Fibroblast of lung (primary cell): ENCODE measurements around the gene TBC1D14. TPM values are rescaled to one million over a fixed set of nuclear protein-coding genes. Genes with fewer than 3 reads are reported as not detected.

Source experiments
- DNase-seq, 2 donors: peaks; one replicate each; pipeline versions ENCODE4 v3.0.0 to v3.0.0-alpha.2; 2010; ENCODE audit warnings: low read depth in 2 of 2
- H2AFZ ChIP-seq: 2 replicates; pipeline ENCODE4 v1.5.1; 2012; ENCODE audit warnings: low read length, control low read depth, inconsistent platforms
- H3K27ac ChIP-seq: 2 replicates; pipeline ENCODE4 v1.5.1; 2011; ENCODE audit warnings: low read length, control low read depth; ENCODE audit not compliant: insufficient read depth
- H3K27me3 ChIP-seq: 2 replicates; pipeline ENCODE4 v1.5.1; 2011; ENCODE audit warnings: mild to moderate bottlenecking, low read length; ENCODE audit not compliant: control insufficient read depth, insufficient read depth
- H3K36me3 ChIP-seq: 2 replicates; pipeline ENCODE4 v1.5.1; 2011; ENCODE audit warnings: low read length; ENCODE audit not compliant: control insufficient read depth, insufficient read depth
- H3K4me1 ChIP-seq: 2 replicates; pipeline ENCODE4 v1.5.1; 2011; ENCODE audit warnings: low read length; ENCODE audit not compliant: control insufficient read depth, insufficient read depth; ENCODE audit errors: extremely low read depth
- H3K4me2 ChIP-seq: 2 replicates; pipeline ENCODE4 v1.5.1; 2011; ENCODE audit warnings: low read length, control low read depth; ENCODE audit not compliant: insufficient read depth; ENCODE audit errors: extremely low read depth
- H3K4me3 ChIP-seq, 4 experiments: fragments of 200-600 bp in 1 of 4; sonication (generic) in 1 of 4; replicated peaks in 1 of 4; 2 replicates each; pipeline ENCODE4 v1.5.1; 2011 to 2016; ENCODE audit warnings: low read length in 4 of 4, low read depth in 3 of 4, mild to moderate bottlenecking in 3 of 4, control low read depth in 2 of 4, inconsistent platforms in 1 of 4, mixed read lengths in 1 of 4; ENCODE audit not compliant: insufficient read depth in 1 of 4; ENCODE audit errors: control extremely low read depth in 1 of 4
- H3K79me2 ChIP-seq: 2 replicates; pipeline ENCODE4 v1.5.1; 2012; ENCODE audit warnings: mild to moderate bottlenecking, low read length, inconsistent platforms; ENCODE audit not compliant: control insufficient read depth, insufficient read depth
- H3K9ac ChIP-seq: 2 replicates; pipeline ENCODE4 v1.5.1; 2011; ENCODE audit warnings: mild to moderate bottlenecking, low read length, control low read depth; ENCODE audit not compliant: insufficient read depth
- H3K9me3 ChIP-seq: 2 replicates; pipeline ENCODE4 v1.5.1; 2012; ENCODE audit warnings: low read depth, low read length; ENCODE audit not compliant: control insufficient read depth, insufficient read depth
- H4K20me1 ChIP-seq: 2 replicates; pipeline ENCODE4 v1.5.1; 2011; ENCODE audit warnings: low read length; ENCODE audit not compliant: control insufficient read depth, insufficient read depth; ENCODE audit errors: extremely low read depth
- EZH2 ChIP-seq: IDR thresholded peaks from 2 replicates; pipeline ENCODE4 v1.5.1; 2012; ENCODE audit warnings: low read length, control low read depth, mild to moderate bottlenecking; ENCODE audit errors: missing control alignments
- polyA plus RNA-seq, 2 donors: library from polyadenylated mRNA; depleted of rRNA in 1 of 2; stranded (reverse) in 1 of 2; unstranded in 1 of 2; fragments of >200 nt; gene quantifications; 2 replicates each; pipeline ENCODE4 v1.2.1, GENCODE V29; 2011 to 2012; ENCODE audit warnings: missing spikeins in 1 of 2
- total RNA-seq: library from RNA; depleted of rRNA; stranded (reverse); fragments of >200 nt; gene quantifications from 2 replicates; pipeline ENCODE4 v1.2.1, GENCODE V29; 2014
- TF ChIP-seq, protein P1 (sequence below), 2 donors: IDR thresholded peaks in 1 of 2; conservative IDR thresholded peaks in 1 of 2; 1 replicate in 1 of 2; 2 replicates in 1 of 2; pipeline ENCODE4 v1.5.1; 2011 to 2012; ENCODE audit warnings: low read length in 2 of 2, control low read depth in 1 of 2, inconsistent platforms in 1 of 2, low read depth in 1 of 2, mild to moderate bottlenecking in 1 of 2

TBC1D14 gene
- total and polyA plus RNA-seq, 2 donors (not counting 1 experiment from before 2014, with no cell fraction given) = 26.9 to 37.7 TPM

DNA sequence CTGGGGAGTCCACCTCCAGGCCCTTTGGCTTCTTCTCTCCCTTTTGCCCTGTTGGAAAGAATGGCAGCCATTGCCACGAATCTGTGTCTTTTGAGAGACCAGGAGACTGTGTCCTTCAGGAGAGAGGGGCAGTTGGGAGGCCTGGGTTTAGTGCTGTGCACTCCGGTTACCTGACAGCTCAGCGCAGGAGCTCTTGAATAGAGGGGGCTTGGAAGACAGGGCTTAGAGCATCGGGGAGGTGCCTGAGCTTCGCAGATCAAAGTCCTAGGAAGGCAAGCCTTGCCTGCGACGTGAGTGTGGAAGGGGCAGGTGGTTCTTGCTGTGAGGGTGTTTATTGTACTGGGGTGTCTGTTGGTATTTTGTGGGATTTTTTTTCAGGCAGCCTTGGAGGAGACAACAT, 91.6 kb downstream of the TBC1D14 start:
- H2AFZ ChIP-seq = no peak overlapping the region
- no peaks in the 10 kb centered on the region for H3K9me3 ChIP-seq
- no peak overlapping the region for H3K27ac ChIP-seq
- TF ChIP-seq EZH2 = no peak
- TF ChIP-seq, protein P1, sequence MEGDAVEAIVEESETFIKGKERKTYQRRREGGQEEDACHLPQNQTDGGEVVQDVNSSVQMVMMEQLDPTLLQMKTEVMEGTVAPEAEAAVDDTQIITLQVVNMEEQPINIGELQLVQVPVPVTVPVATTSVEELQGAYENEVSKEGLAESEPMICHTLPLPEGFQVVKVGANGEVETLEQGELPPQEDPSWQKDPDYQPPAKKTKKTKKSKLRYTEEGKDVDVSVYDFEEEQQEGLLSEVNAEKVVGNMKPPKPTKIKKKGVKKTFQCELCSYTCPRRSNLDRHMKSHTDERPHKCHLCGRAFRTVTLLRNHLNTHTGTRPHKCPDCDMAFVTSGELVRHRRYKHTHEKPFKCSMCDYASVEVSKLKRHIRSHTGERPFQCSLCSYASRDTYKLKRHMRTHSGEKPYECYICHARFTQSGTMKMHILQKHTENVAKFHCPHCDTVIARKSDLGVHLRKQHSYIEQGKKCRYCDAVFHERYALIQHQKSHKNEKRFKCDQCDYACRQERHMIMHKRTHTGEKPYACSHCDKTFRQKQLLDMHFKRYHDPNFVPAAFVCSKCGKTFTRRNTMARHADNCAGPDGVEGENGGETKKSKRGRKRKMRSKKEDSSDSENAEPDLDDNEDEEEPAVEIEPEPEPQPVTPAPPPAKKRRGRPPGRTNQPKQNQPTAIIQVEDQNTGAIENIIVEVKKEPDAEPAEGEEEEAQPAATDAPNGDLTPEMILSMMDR (conservative IDR thresholded peaks at IDR 0.05 in 1 of 2, IDR thresholded peaks at IDR 0.05 in 1 of 2; ENCODE audit: low read depth in 1 of 2, low read length in 2 of 2) = no peak
- no peaks in the 10 kb centered on the region for H3K27me3 ChIP-seq
- no peaks in the 10 kb centered on the region for H3K79me2 ChIP-seq
- no peak overlapping the region for H3K4me2 ChIP-seq
- no peaks in the 10 kb centered on the region for H4K20me1 ChIP-seq
- H3K9ac ChIP-seq = no peak overlapping the region
- no peak for DNase-seq
- H3K4me1 ChIP-seq = no peaks in the 10 kb centered on the region
- peaks cover 13% of the 10 kb centered on the region for H3K36me3 ChIP-seq
- H3K4me3 ChIP-seq = no peak overlapping the region

DNA sequence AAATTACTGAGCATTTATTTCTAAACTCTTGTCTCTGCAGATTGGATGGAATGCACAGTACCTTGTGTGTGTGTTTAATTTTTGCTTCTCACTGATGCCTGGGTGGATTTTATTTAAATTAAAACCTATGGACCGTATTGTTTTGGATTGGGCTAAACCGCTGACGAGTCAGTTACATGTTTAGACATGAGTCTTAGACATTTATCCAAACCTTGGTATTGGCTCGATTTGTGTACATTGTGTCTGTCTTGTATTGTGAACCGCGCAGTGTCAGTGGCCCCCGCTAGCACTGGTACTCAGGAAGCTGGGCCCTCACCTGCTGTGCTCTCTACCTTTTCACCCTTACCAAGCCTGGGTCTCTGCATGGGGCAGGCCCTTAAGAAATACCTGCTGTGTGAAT, 92.7 kb downstream of the TBC1D14 start:
- DNase-seq = no peak
- no peaks in the 10 kb centered on the region for H3K27me3 ChIP-seq
- H3K4me2 ChIP-seq = no peak overlapping the region
- H2AFZ ChIP-seq = no peak overlapping the region
- no peaks in the 10 kb centered on the region for H4K20me1 ChIP-seq
- H3K27ac ChIP-seq = no peak overlapping the region
- TF ChIP-seq, protein P1 (conservative IDR thresholded peaks at IDR 0.05 in 1 of 2, IDR thresholded peaks at IDR 0.05 in 1 of 2; ENCODE audit: low read depth in 1 of 2, low read length in 2 of 2) = no peak
- TF ChIP-seq EZH2 = no peak
- H3K79me2 ChIP-seq = no peaks in the 10 kb centered on the region
- H3K9me3 ChIP-seq = no peaks in the 10 kb centered on the region
- no peak overlapping the region for H3K4me3 ChIP-seq
- H3K9ac ChIP-seq = no peak overlapping the region
- peaks cover 11% of the 10 kb centered on the region for H3K36me3 ChIP-seq
- no peaks in the 10 kb centered on the region for H3K4me1 ChIP-seq

DNA sequence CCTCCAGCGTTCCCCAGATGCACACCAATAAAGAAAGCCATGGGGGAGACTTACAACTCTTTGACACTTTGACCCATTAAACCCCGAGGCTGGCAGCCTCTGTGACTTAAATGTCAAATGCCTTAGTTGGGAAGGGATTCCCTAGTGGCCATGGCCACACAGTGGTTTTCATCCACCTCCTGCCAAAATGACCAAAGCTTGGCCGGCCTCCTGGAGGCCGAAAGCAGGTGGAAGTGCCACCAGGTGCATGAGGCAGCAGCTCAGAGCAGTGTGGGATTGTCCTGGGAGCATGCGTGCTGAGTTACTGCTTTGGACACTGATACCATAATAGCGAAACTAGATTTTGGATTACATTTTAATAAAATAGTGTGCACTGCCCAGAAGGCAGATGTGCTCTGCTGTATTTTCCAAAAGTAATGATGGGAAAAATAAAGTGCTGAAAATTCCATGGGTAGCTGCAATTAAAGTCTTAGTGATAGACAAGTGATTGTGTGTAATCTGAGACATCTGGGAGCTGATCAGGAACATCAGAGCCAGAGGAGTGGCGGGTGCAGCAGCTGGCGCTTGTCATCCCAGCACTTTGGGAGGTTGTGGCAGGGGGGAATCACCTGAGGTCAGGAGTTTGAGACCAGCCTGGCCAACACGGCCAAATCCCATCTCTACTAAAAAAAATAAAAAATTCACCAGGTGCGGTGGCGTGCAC, 93.7 kb downstream of the TBC1D14 start:
- Histone ChIP-seq H2AFZ (no peak overlapping the region), H3K27ac (no peak overlapping the region), H3K79me2 (no peaks in the 10 kb centered on the region), H3K4me1 (no peaks in the 10 kb centered on the region), H3K4me3 (no peak overlapping the region), H3K36me3 (peaks cover 10% of the 10 kb centered on the region), H3K9ac (no peak overlapping the region), H3K9me3 (no peaks in the 10 kb centered on the region), H3K4me2 (no peak overlapping the region), H4K20me1 (no peaks in the 10 kb centered on the region), H3K27me3 (no peaks in the 10 kb centered on the region)
- TF ChIP-seq, protein P1 (conservative IDR thresholded peaks at IDR 0.05 in 1 of 2, IDR thresholded peaks at IDR 0.05 in 1 of 2; ENCODE audit: low read depth in 1 of 2, low read length in 2 of 2) = no peak
- no peak for TF ChIP-seq EZH2
- no peak for DNase-seq
